HG02642 (cell line): Measurements from ENCODE around the gene ENOPH1.
"Not testable (repeated sequence)": the region's sequence is repeated elsewhere in the genome, so short reads cannot be mapped to it uniquely, and the experiment has no call there.

Source experiments
- ATAC-seq: cut with Tn5 transposase; IDR thresholded peaks from one replicate; pipeline ENCODE4 v1.9.1; 2021; ENCODE audit warnings: mild to moderate bottlenecking; ENCODE audit not compliant: unreplicated experiment, poor library complexity

ENOPH1 gene

DNA sequence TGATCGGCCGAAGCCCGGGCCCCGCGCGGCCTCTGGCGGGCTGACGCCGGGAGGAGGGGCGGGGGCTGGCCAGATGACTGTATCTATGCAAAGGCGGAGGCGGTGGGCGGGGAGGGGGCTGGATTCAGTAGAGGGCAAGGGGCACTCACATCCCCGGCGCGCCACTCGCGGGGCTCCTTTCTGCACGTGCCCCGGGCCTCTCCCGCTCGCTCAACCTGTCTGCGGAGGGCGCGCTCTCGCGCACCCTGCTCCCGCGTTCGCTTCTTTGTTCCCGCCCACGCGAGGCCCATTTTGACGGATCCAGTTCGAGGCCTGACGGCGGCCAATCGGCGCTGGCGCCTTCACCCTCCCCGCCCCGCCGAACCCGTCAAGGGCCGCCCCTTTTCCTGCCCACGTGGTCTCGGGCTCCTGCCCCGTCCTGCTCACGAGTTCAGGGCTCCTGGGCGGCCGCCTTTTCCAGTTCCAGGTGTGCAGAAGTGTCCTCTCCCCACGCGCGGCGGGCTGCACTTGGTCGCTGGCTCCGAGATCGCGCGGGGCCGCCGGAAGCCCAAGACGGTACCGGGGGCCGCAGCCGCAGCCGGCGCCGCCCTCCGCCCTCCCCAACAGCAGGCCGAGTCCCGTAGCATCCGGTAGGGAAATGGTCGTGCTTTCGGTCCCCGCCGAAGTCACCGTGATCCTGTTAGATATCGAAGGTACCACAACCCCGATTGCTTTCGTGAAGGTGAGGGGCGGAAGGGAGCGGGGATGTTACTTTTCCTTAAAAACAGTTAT, at the start of gene ENOPH1, which contains the start of gene HNRNPDL:
TSS of gene ENOPH1 (plus strand) at position 398 of the 771 bp plus-strand sequence. CDS start at position 638, 240 bp downstream.
TSS of gene HNRNPDL (minus strand) at position 270 of the 771 bp plus-strand sequence. CDS start 772 bp downstream, outside the sequence.
- ATAC-seq = peak; percentile 79

DNA sequence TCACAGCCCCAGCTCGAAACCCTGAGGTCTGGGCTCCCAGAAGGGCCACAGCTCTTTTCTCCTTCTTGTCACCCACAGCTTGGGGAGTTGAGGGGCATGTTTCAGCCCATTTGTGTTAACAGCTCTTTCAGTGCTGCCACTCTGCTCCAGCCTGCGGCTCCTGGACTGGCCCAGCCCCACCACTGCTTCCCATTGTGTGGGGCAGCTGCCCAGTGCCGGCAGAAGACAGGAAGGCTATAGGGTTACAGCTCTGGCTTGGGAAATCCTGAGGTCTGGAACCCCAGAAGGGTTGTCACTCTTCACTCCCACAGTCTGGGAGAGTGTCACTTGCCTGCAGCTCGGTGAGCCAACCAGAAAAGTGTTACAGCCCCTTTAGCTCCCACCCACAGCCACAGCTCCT, 49.6 kb upstream of the ENOPH1 start:
- no peak for ATAC-seq

DNA sequence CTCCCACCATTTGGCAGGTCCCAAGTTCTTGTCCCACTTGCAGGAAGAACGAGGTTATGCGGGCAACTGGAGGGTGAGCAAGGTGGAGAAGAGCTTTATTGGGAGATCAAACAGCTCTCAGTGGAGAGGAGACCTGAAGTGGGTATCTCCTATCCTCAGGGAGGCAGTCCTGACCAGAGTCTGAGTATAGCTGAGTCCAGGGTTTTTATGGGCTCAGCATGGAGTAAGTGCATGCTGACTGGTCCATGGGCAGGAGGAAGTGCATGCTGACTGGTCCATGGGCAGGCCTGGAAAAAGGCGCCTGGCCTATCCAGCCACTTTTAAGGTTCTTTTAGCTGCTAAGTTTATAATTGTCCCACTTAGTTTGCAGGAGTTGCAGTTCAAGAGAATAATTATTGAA, 49.2 kb upstream of the ENOPH1 start:
- no peak for ATAC-seq

DNA sequence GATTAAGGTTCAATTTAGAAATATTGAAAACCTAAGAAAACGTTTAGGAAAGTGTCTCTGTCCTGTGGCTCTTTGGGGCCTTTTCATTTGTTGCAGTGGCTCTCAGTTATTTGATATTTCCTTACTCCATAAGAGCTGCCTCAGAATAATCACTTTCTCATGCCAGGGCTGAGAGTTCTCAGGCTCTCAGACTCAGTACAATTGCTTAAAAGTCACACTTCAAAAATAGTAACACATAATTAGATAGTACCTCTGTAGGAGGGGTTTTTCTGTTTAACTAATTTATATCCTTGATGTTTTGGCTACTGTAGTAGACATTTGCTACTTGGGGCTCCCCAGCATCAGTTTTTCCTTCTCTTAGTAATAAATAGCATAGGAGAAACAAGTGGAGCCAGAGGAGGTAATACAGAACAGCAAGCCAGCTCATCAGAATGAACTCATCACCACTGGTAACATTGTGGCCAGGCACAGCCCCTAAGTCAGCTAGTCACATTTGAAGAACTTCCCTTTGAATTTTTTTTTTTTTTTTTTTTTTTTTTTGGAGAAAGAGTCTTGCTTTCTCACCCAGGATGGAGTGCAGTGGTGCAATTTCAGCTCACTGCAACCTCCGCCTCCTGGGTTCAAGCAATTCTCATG, 48.6 kb upstream of the ENOPH1 start:
- no peak for ATAC-seq

DNA sequence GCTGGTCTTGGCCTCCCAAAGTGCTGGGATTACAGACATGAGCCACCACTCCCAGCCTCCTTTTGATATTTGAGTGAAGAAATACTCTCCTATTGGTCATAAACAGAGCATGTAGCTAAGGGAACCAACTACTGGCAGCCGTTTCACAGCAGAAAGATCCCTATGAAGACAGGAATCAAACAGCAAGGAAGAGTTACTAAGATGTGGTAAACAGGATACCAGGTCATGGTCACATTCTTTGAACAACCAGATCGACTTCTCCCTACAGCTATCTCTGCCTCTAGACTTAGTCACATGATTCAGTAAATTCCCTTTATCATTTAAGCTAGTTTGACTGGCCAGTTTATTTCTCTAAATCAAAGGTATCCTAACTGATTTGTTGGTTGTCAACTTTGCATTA, 47.6 kb upstream of the ENOPH1 start:
- ATAC-seq = no peak

DNA sequence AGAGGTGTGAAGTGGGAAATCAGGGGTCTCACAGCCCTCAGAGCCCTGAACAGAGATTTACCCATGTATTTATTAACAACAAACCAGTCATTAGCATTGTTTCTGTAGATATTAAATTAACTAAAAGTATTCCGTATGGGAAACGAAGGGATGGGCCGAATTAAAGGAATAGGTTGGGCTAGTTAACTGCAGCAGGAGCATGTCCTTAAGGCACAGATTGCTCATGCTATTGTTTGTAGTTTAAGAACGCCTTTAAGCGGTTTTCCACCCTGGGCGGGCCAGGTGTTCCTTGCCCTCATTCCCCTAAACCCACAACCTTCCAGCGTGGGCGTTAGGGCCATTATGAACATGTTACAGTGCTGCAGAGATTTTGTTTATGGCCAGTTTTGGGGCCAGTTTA, 44.1 kb upstream of the ENOPH1 start:
- ATAC-seq = not testable (repeated sequence)

DNA sequence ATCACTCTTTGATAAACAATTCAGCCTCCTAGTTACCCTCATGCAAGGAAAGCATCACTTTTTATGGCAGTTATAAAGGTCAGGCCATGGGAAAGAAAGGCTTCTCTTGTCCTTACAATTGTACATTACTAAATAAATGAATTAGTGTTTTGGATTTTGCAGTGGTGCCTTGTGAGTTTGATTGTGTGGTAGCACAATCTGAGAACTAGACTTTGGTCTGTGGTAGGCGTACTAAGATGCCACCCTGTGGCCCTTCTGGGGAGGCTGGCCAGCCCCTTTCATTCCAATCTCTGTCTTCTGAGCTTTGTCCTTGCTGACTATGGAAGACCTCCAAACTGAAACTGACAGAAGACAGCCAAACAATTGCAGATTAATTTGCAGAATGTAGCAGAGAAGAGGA, 42.0 kb upstream of the ENOPH1 start:
- ATAC-seq = no peak

DNA sequence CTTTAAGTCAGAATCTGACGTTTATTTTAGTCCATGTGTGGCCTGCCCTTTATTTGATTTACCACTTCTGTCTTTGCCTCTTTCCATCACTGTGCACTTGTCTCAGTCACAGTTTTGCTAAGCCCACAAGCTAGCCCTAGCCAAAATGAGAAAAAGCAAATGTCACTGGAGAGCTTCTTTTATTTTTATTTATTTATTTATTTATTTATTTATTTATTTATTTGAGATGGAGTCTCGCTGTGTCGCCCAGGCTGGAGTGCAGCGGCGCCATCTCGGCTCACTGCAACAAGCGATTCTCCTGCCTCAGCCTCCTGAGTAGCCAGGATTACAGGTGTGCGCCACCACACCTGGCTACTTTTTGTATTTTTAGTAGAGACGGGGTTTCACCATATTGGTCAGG, 40.3 kb upstream of the ENOPH1 start:
- ATAC-seq = not testable (repeated sequence)

DNA sequence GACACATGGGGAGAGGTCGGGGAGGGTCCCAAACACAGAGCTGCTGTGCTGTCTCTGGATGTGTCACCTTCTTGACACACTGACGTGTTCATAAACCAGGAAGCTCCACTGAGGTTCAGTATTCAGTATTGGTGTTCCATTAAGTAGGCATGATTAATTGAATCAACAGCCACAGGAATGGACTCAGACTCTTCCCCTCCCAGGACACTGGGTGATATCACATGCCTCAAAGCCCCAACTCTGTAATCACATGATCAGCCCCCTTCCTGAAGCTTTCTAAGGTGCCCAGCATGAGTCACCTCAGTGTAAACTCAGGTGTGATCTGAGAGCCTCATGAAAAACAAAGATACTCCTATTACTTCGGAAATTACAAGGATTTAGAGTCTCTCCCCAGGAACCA, 35.5 kb upstream of the ENOPH1 start:
- no peak for ATAC-seq

DNA sequence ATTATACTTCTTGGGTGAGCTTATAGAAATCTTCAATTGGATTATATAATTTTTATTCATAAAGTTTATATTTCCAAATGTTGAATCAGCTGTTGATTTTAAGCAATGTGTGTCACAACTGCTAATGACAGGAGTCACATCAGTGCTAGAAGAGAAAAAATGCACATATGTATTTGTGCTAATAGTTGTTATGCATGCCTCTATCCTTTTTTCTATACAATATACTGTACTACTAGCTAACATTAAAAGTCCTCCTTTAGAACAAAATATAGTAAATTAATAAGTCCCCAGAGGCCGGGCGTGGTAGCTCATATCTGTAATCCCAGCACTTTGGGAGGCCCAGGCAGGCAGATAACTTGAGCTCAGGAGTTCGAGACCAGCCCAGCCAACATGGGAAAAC, 32.9 kb upstream of the ENOPH1 start:
- ATAC-seq = no peak

DNA sequence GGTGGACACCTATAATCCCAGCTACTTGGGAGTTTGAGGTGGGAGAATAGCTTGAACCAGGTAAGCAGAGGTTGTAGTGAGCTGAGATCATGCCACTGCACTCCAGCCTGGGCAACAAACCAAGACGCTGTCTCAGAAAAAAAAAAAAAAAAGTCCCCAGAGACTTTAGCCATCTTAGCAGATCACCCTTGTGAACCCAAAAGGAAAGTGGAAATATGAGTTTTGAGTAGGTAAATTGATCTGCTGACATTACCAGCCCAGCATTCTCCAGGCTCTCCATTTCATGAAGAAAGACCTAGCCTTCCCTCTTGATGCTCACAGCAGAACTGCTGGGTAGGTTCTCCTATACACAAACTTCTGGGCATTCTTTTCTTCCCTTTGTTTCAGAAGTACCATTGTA, 32.1 kb upstream of the ENOPH1 start:
- no peak for ATAC-seq

DNA sequence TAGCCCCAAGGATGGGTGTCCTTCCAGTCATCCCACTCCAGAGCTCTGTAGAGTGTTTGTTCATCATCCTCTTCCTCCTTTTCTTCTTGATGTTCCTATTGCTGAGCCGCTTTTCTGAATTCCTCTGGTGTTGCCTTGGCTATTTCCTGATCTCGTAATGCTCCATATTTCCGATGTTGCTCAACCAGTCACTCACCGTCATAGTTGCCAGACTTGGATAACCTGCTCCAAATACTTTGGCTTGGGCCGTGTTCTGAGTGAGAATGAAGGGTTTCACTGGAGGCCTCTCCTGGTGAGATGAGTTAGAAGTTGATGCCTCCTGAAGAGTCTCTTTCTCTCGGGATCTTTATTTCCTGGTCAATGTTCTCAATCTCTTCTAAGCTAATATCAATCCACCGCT, 28.8 kb upstream of the ENOPH1 start:
- ATAC-seq = no peak

DNA sequence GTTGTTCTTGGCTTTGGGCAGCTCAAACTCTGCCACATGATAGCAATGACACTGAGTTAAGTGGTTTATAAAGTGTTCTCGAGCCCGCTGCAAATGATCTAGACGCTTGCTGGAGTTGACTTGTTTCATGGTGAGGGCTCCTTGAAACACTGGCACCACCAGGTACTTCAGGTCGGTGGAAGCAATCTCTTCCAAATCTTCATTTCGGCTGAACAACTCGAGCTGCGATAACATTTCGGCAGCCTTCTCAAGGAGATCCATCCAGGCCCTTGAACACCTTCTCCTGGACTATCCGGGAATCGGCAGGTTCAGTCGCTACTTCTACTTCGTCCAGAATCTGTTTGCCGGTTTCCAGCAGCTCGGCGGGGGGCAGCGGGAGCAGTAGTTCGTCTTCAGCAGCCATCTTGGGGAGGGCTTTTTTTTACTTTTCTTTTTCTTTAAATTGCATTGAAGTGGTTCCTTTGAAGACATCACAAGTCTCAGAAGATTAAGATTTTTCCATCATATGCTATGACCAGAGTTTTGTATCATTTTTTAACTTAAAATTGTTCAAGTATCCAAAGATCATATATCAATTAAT, 28.1 kb upstream of the ENOPH1 start:
- ATAC-seq = no peak

DNA sequence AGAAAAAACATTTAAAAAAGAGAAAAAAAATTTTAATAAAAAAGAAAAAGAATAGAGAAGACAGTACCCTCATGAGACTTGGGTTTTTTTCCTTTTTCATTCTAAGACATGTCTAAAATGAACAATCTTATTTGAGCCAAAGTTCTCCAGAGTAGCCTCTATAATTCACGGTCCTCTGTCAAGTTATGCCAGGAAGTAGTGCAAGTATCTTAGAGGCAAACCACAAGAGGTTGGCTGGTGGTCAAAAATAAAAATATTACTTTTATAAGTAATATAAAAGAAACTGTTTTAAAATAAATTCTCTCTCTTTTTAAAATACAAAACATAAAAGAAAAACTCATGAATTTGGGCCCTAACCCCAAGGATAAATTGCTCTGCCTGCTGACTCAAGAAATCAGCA, 26.7 kb upstream of the ENOPH1 start:
- no peak for ATAC-seq

DNA sequence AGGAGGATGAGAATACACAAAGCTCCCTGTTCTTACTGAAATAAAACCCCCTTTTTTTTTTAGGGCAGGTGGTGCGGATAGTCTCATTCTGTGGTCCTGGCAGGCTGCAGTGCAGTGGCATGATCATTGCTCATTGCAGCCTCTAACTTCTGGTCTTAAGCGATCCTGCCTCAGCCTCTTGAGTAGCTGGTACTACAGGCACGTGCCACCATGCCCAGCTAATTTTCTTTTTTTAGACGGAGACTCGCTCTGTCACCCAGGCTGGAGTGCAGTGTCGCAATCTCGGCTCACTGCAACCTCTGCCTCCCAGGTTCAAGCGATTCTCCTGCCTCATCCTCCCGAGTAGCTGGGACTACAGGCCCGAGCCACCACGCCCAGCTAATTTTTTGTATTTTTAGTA, 15.3 kb upstream of the ENOPH1 start:
- ATAC-seq = not testable (repeated sequence)

DNA sequence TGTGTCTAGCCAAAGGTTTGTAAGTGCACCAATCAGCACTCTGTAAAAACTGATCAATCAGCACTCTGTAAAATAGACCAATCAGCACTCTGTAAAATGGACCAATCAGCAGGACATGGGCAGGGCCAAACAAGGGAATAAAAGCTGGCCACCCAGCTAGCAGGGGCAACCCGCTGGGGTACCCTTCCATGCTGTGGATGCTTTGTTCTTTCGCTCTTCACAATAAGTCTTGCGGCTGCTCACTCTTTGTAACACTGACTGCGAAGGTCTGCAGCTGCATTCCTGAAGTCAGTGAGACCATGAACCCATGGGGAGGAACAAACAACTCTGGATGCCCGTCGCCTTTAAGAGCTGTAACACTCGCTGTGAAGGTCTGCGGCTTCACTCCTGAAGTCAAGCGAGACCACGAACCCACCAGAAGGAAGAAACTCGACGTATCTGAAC, 14.4 kb upstream of the ENOPH1 start:
- no peak for ATAC-seq

DNA sequence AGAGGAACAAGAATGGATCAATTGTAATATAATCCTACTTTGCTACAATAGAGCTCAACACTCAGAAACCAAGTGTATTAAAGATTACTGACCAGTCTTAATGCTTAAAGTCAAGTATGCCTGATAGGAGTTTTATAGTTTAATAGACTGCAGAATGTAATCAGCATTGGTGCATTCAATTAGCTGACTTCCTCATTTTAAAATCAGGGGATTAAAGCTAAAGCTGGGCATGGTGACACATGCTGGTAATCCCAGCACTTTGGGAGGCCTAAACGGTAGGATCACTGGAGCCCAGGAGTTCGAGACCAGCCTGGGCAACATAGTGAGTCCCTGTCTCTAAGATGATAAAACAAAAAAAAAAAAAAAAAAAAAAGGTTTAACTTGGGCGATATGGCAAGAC, 10.9 kb upstream of the ENOPH1 start:
- no peak for ATAC-seq

DNA sequence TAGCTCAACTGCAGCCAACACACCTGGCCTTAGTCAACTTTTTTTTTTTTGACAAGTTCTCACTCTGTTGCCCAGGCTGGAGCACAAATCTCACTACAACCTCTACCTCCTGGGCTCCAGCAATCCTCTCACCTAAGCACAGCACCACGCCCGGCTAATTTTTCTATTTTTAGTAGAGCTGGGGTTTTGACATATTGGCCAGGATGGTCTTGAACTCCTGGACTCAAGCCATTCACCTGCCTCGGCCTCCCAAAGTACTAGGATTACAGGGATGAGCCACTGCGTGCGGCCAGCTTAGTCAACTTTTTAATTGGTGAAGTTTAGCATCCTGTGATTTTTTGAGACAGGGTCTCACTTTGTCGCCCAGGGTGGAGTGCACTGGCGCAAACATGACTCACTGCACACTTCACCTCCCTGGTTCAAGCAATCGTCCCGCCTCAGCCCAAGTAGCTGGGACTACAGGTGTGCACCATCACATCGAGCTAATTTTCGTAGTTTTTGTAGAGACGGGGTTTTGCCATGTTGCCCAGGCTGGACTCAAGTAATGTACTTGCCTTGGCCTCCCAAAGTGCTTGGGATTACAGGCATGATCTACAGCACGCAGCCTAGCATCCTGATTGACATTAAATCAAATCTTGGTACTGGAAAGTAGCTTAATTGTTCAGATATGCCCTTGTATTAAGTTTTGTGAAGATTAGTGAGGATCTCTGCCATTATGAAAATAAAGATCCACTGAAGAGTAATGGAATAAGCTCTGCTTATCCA, 8.4 kb upstream of the ENOPH1 start:
- ATAC-seq = no peak

DNA sequence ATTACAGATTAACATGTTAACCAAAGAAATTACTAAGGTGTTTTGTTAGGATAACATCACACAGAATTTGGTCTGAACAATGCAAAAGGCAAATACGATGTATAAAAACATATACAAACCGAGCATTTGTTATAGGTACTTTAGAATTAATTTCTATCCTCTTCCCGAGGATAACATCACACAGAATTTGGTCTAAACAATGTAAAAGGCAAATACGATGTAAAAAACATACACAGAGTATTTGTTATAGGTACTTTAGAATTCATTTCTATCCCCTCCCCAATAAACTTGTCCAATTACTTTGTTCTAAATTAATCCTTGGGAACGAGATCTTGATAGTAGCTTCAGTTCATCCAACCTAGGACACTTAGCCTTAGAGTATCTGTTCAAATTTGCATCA, 7.8 kb upstream of the ENOPH1 start:
- no peak for ATAC-seq

DNA sequence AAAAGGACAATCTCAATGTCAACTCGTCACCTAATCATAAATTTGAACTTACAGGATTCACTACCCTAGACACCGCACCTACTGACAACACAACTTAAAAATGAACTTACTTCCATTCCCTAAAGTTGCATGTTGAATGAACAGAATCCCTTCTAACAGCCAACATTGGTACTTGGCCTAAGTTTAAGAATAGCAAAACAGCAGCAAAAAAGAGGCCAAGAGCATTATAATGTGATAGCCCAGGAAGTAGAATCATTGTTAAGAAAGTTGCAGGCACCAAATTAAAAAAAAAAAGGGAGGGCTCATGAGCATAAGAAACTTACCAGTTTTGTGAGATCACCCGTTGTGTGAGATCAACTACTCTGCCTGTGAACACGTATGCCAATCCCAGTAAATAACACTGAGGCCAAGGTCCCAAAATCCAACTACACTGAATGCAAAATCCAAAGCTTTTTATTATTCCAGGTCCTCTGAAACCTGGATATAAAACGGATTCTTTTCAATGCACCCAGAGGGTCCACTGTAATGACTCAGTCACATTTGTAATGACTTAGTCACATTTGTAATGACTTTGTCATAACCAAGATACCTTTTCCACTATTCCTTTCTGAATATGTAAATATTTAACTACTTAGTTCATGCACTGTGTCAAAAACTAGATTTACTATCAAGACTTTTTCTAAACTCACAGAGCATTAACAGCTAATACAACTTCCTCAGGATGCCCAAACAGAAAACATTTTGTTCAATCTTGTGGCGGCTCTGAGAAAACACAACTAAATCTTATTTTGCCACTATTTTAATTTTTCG, 6.9 kb upstream of the ENOPH1 start:
- ATAC-seq = no peak
